Measurements from ENCODE around the gene PLET1.

Gene PLET1

DNA sequence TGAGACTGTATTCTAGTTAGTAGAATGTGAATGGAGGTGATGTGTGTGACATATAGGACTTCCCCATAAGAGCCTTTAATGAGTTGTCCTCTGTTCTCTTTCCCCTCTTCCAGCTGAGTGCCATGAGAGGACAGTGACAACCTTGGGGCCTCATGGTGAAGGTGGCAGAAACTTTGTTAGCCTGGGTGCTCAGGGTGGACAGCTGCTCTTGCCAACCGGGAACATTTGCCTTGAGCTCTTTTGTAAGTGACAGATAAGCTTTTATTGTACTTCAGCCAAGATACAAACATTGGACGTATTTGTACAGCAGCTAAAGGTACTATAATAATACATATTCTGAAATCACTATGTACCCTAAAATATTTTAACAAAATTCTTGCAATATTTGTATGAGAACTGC is 33.0 kb upstream of the PLET1 start:
- no peak for DNase-seq (ENCODE audit: low read depth)
- TF ChIP-seq, protein P1, sequence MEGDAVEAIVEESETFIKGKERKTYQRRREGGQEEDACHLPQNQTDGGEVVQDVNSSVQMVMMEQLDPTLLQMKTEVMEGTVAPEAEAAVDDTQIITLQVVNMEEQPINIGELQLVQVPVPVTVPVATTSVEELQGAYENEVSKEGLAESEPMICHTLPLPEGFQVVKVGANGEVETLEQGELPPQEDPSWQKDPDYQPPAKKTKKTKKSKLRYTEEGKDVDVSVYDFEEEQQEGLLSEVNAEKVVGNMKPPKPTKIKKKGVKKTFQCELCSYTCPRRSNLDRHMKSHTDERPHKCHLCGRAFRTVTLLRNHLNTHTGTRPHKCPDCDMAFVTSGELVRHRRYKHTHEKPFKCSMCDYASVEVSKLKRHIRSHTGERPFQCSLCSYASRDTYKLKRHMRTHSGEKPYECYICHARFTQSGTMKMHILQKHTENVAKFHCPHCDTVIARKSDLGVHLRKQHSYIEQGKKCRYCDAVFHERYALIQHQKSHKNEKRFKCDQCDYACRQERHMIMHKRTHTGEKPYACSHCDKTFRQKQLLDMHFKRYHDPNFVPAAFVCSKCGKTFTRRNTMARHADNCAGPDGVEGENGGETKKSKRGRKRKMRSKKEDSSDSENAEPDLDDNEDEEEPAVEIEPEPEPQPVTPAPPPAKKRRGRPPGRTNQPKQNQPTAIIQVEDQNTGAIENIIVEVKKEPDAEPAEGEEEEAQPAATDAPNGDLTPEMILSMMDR (IDR thresholded peaks at IDR 0.05; ENCODE audit: low read depth, low read length, missing control alignments) = no peak
- no peak overlapping the region for H3K4me3 ChIP-seq (ENCODE audit: low read depth, low read length)

DNA sequence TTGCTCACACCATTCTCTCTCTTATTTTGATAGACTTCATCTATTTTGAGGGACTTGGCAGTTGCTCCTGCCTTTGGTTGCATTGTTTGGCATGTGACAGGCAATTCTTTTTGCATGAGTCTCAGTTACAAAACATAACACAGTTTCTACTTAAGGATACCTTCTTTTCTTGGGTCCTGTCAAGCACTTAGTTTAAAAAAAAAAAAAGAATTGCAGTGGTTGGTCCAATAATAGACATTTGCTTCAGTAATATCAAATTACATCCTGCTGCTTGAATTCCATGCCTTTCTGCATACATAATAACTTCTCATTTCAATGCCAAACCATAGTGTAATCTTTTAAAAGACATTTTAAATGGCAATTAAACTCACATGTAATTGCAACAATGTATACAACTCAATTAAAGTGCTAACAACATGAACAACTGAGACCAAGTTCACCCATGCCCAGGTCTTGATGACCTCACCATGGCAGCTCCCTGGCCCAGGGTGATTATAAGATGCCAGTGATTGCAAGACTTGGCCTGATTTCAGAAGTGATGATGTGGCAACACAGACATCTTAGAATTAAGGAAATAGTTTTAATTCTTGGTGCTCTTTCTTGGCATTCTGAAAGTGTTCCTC is 32.2 kb upstream of the PLET1 start:
- DNase-seq (ENCODE audit: low read depth) = no peak
- H3K4me3 ChIP-seq (ENCODE audit: low read depth, low read length) = no peak overlapping the region
- TF ChIP-seq, protein P1 (IDR thresholded peaks at IDR 0.05; ENCODE audit: low read depth, low read length, missing control alignments) = no peak

DNA sequence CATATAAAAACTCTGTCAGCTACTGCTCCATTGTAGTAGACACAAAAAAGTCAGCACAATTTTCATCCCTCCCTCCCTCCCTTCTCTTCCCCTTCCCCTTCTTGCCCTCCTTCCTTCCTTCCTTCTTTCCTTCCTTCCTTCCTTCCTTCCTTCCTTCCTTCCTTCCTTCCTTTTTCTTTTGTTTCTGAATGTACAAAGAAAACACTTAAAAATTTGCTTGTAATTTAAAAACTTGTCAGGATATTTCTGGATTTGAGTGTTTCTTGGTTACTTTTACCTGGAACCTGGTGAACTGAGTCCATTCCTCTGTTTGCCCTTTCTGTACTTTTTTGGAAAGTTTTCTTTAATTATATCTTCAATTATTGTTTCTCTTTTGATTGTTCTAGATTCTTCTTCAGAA is 31.5 kb upstream of the PLET1 start:
- no peak for DNase-seq (ENCODE audit: low read depth)
- H3K4me3 ChIP-seq (ENCODE audit: low read depth, low read length) = no peak overlapping the region
- TF ChIP-seq, protein P1 (IDR thresholded peaks at IDR 0.05; ENCODE audit: low read depth, low read length, missing control alignments) = no peak

DNA sequence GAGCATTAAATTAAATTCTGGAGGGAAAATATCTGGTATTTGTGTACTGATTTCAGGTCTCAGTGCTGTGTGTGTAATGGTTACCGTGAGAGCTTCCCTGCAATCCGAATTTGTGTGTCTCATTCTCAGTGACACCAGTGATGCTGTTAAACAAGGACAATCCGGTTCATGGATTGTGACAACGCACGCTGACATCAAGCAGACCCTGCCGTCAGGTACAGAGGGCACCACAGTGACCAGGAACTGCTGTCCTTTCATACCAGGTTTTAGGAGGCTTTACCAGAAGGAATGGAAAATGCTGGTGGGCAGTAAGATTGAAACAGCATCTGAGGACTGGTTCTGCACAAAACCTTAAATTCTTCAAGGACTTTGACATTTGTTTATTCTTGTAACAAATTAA is 30.5 kb upstream of the PLET1 start:
- TF ChIP-seq, protein P1 (IDR thresholded peaks at IDR 0.05; ENCODE audit: low read depth, low read length, missing control alignments) = no peak
- H3K4me3 ChIP-seq (ENCODE audit: low read depth, low read length) = no peak overlapping the region
- DNase-seq (ENCODE audit: low read depth) = no peak

DNA sequence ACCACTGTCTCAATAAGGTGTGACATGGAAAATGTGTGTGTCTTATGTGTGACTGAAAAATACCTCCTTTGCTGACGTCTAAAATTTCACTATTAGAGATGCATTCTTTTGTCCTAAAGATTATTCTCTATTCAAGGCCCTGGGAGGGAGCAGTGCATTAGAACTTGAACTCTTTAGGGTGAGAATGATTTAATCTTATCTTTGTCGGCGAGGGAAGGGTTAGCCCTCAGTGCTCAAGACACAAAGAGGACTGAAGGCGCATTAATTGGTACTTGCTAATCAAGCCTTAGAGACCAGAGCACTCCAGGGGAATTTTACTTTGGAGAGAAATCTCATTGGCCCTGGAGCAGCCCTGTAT is 29.8 kb upstream of the PLET1 start:
- no peak for DNase-seq (ENCODE audit: low read depth)
- peak overlapping the region; percentile 26; the same call in 1 of the 2 replicates for H3K4me3 ChIP-seq (ENCODE audit: low read depth, low read length)
- TF ChIP-seq, protein P1 (IDR thresholded peaks at IDR 0.05; ENCODE audit: low read depth, low read length, missing control alignments) = no peak

DNA sequence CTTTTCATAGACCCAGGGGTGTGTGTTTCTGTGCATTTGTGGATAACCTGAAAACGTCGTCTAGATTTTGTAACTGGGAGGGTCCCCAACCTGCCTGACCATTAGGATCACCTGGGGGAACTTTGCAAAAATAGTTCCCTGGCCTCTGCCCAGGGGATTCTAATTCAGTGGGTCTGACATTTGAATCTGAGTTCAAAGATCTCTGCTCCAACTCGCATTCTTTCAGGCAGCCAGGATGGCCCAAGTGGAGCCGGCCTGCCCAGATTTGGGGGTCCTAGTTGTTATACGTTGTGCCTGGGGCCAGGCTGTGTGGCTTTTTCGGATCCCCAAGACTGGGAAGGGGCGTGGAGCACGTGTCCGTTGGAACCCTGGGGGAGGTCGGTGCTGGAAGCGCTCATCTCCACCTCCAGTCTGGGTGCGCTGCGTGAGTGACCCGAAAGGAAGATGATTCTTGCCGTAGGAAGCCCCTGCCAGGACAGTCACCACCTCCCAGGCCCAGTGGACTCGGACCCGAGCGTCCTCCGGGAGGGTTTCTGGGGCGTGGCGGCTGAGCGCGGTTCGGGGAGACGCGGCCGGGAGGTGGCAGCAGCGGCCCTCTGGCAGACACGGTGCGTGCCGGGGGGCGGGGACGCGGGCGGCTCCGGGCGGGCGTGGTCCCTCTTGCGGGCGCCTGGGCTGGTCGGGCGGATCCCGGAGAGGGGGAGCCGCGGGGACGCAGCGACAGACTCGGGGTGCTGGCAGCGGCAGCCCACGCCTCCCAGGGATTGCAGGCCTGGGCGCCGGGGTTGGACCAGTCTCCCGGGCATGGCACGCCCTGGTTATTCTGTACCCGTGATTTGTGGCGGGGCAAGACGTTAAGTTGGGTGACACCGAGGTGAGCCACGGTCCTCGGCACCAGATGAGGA is 29.2 kb upstream of the PLET1 start:
- H3K4me3 ChIP-seq (ENCODE audit: low read depth, low read length) = peak overlapping the region; percentile 26
- DNase-seq (ENCODE audit: low read depth) = no peak
- TF ChIP-seq, protein P1 (IDR thresholded peaks at IDR 0.05; ENCODE audit: low read depth, low read length, missing control alignments) = peak; percentile 76
